ENCODE results near the gene PPP1R1B. TPM values are rescaled to one million over a fixed set of nuclear protein-coding genes. Genes with fewer than 3 reads are reported as not detected.

The PPP1R1B gene
- total and polyA plus RNA-seq, 9 of the 15 experiments (the other 6 are each of a cell fraction or from before 2014, with no cell fraction given), result 0.07 to 0.18 (median 0.10) TPM; not detected in 4

DNA sequence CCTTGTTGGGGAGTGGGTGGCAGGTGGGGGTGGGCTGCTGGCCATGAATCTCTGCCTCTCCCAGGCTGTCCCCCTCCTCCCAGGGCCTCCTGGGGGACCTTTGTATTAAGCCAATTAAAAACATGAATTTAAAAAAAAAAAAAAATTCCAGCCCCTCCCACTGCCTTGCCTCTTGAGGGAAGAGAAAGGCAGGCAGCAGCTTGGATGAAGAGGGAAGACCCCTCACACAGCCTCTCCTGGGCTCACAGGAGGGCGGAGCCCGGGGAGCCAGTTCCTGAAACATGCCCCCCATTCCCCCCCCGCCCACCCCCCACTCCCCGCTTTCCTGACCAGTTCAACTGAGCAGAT, 36.6 kb downstream of the PPP1R1B start:
- no peaks in the 10 kb centered on the region for H3K9me3 ChIP-seq (replicated peaks; ENCODE audit: control insufficient read depth, insufficient read depth, low read depth, low read length)
- H3K4me1 ChIP-seq (replicated peaks in 1 of 2; ENCODE audit: control insufficient read depth in 2 of 2, insufficient read depth in 2 of 2, low read length in 2 of 2), result peaks cover 25 to 82% of the 10 kb centered on the region in 2 experiments
- no peaks in the 10 kb centered on the region for H4K20me1 ChIP-seq (replicated peaks; ENCODE audit: control insufficient read depth, insufficient read depth, low read length)
- H3K9ac ChIP-seq (ENCODE audit: insufficient read depth in 1 of 2, low read depth in 2 of 2, low read length in 2 of 2), result no peak overlapping the region
- no peak for FAIRE-seq
- ATAC-seq, result no peak
- ChIA-PET POLR2A (interaction anchor here (0.7 to 1.0 kb wide), 3 partner anchors 12 to 25 kb away, joined by 3 to 4 read pairs (median 4); partner anchors contain the start of gene PGAP3), CTCF (ENCODE audit: low intra/inter-chr PET ratio) (interaction anchor here (0.7 kb wide), 1 partner anchor 10 kb away, joined by 3 read pairs; no protein-coding TSS in a partner anchor)
- peak in 2 of 4 experiments; percentile 45 to 46 for DNase-seq (ENCODE audit: extremely low read depth in 1 of 4, low spot score in 3 of 4)
- 0 out of 3 replicates have a peak, but pooled peaks cover 2% of the 10 kb centered on the region for H3K79me2 ChIP-seq (ENCODE audit: control insufficient read depth, insufficient read depth, low read length)
- peaks cover 47% of the 10 kb centered on the region; the same call in 1 of the 3 replicates for H3K36me3 ChIP-seq (ENCODE audit: control insufficient read depth, insufficient read depth, low read length)
- 35% methylated on average over 3 of the region's 4 CpGs for WGBS (ENCODE audit: insufficient coverage, low coverage, missing lambda C conversion rate)
- H2AFZ ChIP-seq (ENCODE audit: low read depth, low read length), result no peak overlapping the region
- BruUV-seq (replicated peaks), result no TSS peak
- no peak overlapping the region for H3K27ac ChIP-seq (ENCODE audit: extremely low read depth, low read depth, low read length)
- no peak overlapping the region for H3K4me2 ChIP-seq (ENCODE audit: insufficient read depth, low read length)
- intact Hi-C loops (cut with micrococcal nuclease), result no loop called here
- in situ Hi-C loops (cut with MboI), result no loop called here
- no peaks in the 10 kb centered on the region for H3K9me1 ChIP-seq (ENCODE audit: control insufficient read depth, insufficient read depth, low read length)
- no peak overlapping the region for H3K4me3 ChIP-seq
- H3K27me3 ChIP-seq (ENCODE audit: control insufficient read depth in 2 of 2, insufficient read depth in 2 of 2, low read length in 2 of 2), result no peaks in the 10 kb centered on the region
- TF ChIP-seq ZBTB26 (CRISPR knock-in tag; IDR thresholded peaks at IDR 0.05) (no peak), ZNF384 (IDR thresholded peaks at IDR 0.05; ENCODE audit: low read depth, low read length) (0 out of 2 replicates have a peak, but pooled peaks have one; percentile 66), ZNF124 (CRISPR knock-in tag; IDR thresholded peaks at IDR 0.05) (no peak), MCM3 (IDR thresholded peaks at IDR 0.05) (no peak), POLR2G (IDR thresholded peaks at IDR 0.05; ENCODE audit: low read depth, low read length) (0 out of 2 replicates have a peak, but pooled peaks have one; percentile 2), VEZF1 (CRISPR knock-in tag; IDR thresholded peaks at IDR 0.05) (peak; percentile 63; the same call in 1 of the 2 replicates)
- TF ChIP-seq, protein P1, sequence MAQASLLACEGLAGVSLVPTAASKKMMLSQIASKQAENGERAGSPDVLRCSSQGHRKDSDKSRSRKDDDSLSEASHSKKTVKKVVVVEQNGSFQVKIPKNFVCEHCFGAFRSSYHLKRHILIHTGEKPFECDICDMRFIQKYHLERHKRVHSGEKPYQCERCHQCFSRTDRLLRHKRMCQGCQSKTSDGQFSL (CRISPR knock-in tag; IDR thresholded peaks at IDR 0.05), result no peak
- TF ChIP-seq, protein P1 (tag; IDR thresholded peaks at IDR 0.05), result peak in 1 of 2 experiments; percentile 26; a peak in 1 of 4 replicates
- TF ChIP-seq, protein P2, sequence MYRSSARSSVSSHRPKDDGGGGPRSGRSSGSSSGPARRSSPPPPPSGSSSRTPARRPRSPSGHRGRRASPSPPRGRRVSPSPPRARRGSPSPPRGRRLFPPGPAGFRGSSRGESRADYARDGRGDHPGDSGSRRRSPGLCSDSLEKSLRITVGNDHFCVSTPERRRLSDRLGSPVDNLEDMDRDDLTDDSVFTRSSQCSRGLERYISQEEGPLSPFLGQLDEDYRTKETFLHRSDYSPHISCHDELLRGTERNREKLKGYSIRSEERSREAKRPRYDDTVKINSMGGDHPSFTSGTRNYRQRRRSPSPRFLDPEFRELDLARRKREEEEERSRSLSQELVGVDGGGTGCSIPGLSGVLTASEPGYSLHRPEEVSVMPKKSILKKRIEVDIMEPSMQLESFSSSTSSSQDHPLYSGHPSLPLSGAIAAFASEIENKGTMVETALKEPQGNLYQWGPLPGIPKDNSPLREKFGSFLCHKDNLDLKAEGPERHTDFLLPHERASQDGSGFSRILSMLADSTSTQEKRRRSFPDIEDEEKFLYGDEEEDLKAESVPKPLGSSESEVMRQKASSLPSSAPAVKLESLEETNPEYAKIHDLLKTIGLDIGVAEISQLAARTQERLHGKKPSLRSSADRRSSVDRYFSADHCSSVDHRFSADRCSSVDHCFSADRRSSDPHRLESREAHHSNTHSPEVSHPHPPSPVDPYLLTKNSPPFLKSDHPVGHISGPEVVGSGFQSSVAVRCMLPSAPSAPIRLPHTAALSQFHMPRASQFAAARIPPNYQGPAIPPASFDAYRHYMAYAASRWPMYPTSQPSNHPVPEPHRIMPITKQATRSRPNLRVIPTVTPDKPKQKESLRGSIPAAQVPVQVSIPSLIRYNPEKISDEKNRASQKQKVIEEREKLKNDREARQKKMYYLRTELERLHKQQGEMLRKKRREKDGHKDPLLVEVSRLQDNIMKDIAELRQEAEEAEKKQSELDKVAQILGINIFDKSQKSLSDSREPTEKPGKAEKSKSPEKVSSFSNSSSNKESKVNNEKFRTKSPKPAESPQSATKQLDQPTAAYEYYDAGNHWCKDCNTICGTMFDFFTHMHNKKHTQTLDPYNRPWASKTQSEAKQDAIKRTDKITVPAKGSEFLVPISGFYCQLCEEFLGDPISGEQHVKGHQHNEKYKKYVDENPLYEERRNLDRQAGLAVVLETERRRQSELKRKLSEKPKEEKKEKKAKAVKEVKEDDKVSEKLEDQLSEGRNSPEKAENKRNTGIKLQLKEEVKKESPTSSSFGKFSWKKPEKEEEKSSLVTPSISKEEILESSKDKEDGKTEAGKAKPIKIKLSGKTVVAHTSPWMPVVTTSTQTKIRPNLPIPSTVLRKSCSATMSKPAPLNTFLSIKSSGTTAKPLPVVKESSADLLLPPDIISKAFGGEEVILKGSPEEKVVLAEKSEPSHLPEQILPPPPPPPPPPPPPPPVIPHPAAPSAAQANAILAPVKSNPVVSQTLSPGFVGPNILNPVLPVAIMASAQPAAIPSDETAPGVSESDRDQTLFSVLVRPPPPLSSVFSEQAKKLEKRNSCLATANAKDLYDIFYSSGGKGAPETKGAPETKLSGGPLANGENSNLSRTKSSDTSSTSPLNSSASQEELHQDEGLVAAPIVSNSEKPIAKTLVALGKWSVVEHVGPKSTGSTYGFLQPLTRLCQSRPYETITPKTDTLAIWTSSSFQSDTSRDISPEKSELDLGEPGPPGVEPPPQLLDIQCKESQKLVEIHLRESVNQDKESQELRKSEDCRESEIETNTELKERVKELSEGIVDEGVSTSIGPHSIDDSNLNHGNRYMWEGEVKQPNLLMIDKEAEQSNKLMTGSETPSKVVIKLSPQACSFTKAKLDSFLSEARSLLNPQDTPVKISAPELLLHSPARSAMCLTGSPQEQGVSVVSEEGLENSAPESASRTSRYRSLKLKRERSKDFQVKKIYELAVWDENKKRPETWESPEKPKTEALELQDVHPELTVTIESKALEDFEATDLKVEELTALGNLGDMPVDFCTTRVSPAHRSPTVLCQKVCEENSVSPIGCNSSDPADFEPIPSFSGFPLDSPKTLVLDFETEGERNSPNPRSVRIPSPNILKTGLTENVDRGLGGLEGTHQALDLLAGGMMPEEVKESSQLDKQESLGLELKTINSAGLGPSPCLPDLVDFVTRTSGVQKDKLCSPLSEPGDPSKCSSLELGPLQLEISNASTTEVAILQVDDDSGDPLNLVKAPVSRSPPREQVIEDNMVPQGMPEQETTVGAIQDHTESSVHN (IDR thresholded peaks at IDR 0.05; ENCODE audit: borderline replicate concordance in 1 of 2, low read depth in 1 of 2), result no peak
